KMS-11 (cell line): Measurements from ENCODE around the gene ESYT1.
A peak's percentile ranks its signal among the peaks of the same experiment; 100 is the strongest.

Experiments used
- H2AFZ ChIP-seq: fragments of 200-600 bp; sonication (generic); 2 replicates; pipeline ENCODE4 v1.6.1; 2016; ENCODE audit warnings: antibody characterized with exemption, mixed run types, low read depth
- H3K27ac ChIP-seq: fragments of 200-600 bp; sonication (generic); 2 replicates; pipeline ENCODE4 v1.6.1; 2016; ENCODE audit warnings: mild to moderate bottlenecking, mixed run types
- H3K27me3 ChIP-seq: fragments of 200-600 bp; sonication (generic); 2 replicates; pipeline ENCODE4 v1.6.1; 2017; ENCODE audit warnings: mild to moderate bottlenecking, low read depth, mixed run types, moderate library complexity; ENCODE audit not compliant: insufficient read depth
- H3K36me3 ChIP-seq: fragments of 200-600 bp; sonication (generic); 2 replicates; pipeline ENCODE4 v1.6.1; 2017; ENCODE audit warnings: mild to moderate bottlenecking, mixed run types; ENCODE audit not compliant: insufficient read depth
- H3K4me1 ChIP-seq: fragments of 200-600 bp; sonication (generic); 2 replicates; pipeline ENCODE4 v1.6.1; 2016; ENCODE audit warnings: mild to moderate bottlenecking, low read depth, mixed run types; ENCODE audit not compliant: poor library complexity, severe bottlenecking
- H3K4me2 ChIP-seq: fragments of 200-600 bp; sonication (generic); 2 replicates; pipeline ENCODE4 v1.7.0; 2016; ENCODE audit warnings: mild to moderate bottlenecking, mixed run types
- H3K4me3 ChIP-seq: fragments of 200-600 bp; sonication (generic); IDR thresholded peaks from 2 replicates; pipeline ENCODE4 v1.6.1; 2017; ENCODE audit warnings: low read depth, low read length, mixed read lengths; ENCODE audit not compliant: insufficient read depth
- H3K79me2 ChIP-seq: fragments of 200-600 bp; sonication (generic); 2 replicates; pipeline ENCODE4 v1.6.1; 2016; ENCODE audit warnings: low read depth, mixed run types; ENCODE audit not compliant: insufficient read depth
- H3K9ac ChIP-seq: fragments of 200-600 bp; sonication (generic); 2 replicates; pipeline ENCODE4 v1.6.1; 2016; ENCODE audit warnings: mild to moderate bottlenecking, mixed run types
- H4K20me1 ChIP-seq: fragments of 200-600 bp; sonication (generic); 2 replicates; pipeline ENCODE4 v1.6.1; 2016; ENCODE audit warnings: mild to moderate bottlenecking, mixed run types; ENCODE audit not compliant: insufficient read depth
- TF ChIP-seq, protein P1 (sequence below): fragments of 200-600 bp; sonication (generic); conservative IDR thresholded peaks from 2 replicates; pipeline ENCODE4 v1.6.1; 2017; ENCODE audit warnings: low read depth, mild to moderate bottlenecking, antibody characterized with exemption, low read length, moderate library complexity, mixed read lengths

Gene ESYT1

DNA sequence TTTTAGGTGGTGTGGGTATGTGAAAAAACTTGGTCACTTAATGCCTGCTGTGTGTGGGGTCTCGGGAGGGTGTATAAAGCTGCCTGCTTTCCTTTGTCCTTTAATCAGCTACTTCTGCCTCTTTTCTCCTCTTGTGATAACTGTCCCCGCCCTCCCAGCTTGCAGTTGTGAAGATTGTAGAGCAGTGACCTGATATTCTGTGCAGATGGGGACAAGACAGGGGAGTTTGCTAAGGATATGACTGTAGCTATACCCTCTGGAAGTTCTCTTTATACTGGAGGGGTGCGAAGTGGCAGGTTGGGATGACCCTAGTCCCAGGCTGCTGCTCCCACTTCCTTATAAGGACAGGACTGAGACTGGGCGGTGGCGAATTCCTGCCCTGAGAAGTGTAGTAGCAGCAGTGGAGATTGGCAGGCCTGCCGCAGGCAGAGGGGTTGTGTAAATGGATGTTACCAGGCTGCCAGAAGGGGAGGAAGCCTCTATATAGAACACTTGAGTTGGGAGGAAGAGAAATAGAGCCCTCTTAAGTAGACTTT, 30.9 kb downstream of the ESYT1 start:
- Histone ChIP-seq H2AFZ (no peak overlapping the region), H3K27ac (peak overlapping the region; percentile 69), H3K4me2 (peak overlapping the region; percentile 97), H4K20me1 (no peaks in the 10 kb centered on the region), H3K27me3 (no peaks in the 10 kb centered on the region), H3K9ac (peak overlapping the region; percentile 82), H3K4me3 (peak overlapping the region; percentile 92), H3K79me2 (peaks cover 35% of the 10 kb centered on the region), H3K36me3 (peaks cover 31% of the 10 kb centered on the region; the same call in 1 of the 2 replicates), H3K4me1 (peaks cover 40% of the 10 kb centered on the region)
- TF ChIP-seq, protein P1, sequence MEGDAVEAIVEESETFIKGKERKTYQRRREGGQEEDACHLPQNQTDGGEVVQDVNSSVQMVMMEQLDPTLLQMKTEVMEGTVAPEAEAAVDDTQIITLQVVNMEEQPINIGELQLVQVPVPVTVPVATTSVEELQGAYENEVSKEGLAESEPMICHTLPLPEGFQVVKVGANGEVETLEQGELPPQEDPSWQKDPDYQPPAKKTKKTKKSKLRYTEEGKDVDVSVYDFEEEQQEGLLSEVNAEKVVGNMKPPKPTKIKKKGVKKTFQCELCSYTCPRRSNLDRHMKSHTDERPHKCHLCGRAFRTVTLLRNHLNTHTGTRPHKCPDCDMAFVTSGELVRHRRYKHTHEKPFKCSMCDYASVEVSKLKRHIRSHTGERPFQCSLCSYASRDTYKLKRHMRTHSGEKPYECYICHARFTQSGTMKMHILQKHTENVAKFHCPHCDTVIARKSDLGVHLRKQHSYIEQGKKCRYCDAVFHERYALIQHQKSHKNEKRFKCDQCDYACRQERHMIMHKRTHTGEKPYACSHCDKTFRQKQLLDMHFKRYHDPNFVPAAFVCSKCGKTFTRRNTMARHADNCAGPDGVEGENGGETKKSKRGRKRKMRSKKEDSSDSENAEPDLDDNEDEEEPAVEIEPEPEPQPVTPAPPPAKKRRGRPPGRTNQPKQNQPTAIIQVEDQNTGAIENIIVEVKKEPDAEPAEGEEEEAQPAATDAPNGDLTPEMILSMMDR: 0 out of 2 replicates have a peak, but pooled peaks have one; percentile 16

GRCh38 chr12:56159482-56160192, 31.6 kb downstream of the ESYT1 start:
- peak overlapping the region; percentile 55 for H3K4me3 ChIP-seq
- H4K20me1 ChIP-seq: no peaks in the 10 kb centered on the region
- H2AFZ ChIP-seq: no peak overlapping the region
- peak overlapping the region; percentile 69; the same call in 1 of the 2 replicates for H3K27ac ChIP-seq
- H3K4me1 ChIP-seq: peaks cover 34% of the 10 kb centered on the region
- peaks cover 35% of the 10 kb centered on the region for H3K79me2 ChIP-seq
- peak overlapping the region; percentile 82; the same call in 1 of the 2 replicates for H3K9ac ChIP-seq
- TF ChIP-seq, protein P1: no peak
- H3K27me3 ChIP-seq: no peaks in the 10 kb centered on the region
- H3K36me3 ChIP-seq: peaks cover 31% of the 10 kb centered on the region; the same call in 1 of the 2 replicates
- peak overlapping the region; percentile 97 for H3K4me2 ChIP-seq

GRCh38 chr12:56160193-56160763, 32.2 kb downstream of the ESYT1 start:
- H3K9ac ChIP-seq: peak overlapping the region; percentile 82; the same call in 1 of the 2 replicates
- H3K79me2 ChIP-seq: peaks cover 35% of the 10 kb centered on the region
- peaks cover 34% of the 10 kb centered on the region for H3K4me1 ChIP-seq
- no peaks in the 10 kb centered on the region for H3K27me3 ChIP-seq
- no peak overlapping the region for H3K4me3 ChIP-seq
- H3K4me2 ChIP-seq: peak overlapping the region; percentile 97
- H4K20me1 ChIP-seq: no peaks in the 10 kb centered on the region
- no peak overlapping the region for H2AFZ ChIP-seq
- no peak overlapping the region; the same call in 1 of the 2 replicates for H3K27ac ChIP-seq
- TF ChIP-seq, protein P1: no peak
- peaks cover 31% of the 10 kb centered on the region; the same call in 1 of the 2 replicates for H3K36me3 ChIP-seq

DNA sequence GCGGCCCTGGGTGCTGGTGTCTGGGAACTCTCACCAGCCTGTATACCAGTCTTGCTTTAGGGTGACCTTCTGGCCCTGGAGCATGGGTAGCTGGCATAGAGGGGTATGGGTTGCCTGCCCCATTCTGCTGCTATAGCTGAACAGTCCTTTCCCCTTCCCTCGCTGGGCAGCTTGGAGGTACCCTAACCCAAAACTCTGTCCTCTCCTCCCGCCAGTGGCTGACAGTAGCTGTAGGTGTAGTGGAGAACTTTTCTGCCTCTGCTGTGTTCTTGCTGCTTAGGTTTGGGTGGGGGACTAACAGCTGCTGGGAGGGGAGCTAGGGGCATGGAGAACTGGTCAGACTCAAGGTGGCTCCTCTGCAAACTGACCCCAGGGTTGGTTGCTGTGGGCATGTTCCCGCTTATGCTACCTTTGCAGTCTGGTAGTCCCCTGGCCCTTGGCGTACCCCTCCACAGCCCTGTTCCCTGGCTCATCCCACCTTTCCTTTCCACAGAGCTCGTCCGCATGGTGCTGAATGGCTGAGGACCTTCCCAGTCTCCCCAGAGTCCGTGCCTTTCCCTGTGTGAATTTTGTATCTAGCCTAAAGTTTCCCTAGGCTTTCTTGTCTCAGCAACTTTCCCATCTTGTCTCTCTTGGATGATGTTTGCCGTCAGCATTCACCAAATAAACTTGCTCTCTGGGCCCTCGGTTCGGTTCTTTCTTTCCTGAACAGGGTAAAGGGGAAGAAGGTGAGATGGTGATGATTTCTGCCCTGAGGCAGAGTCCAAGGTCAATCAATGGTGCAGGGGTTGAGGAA, 33.0 kb downstream of the ESYT1 start:
- no peak overlapping the region for H2AFZ ChIP-seq
- H3K4me2 ChIP-seq: no peak overlapping the region; the same call in 1 of the 2 replicates
- H4K20me1 ChIP-seq: no peaks in the 10 kb centered on the region
- H3K4me3 ChIP-seq: no peak overlapping the region
- H3K27me3 ChIP-seq: no peaks in the 10 kb centered on the region
- peaks cover 31% of the 10 kb centered on the region; the same call in 1 of the 2 replicates for H3K36me3 ChIP-seq
- H3K9ac ChIP-seq: no peak overlapping the region
- peaks cover 35% of the 10 kb centered on the region for H3K79me2 ChIP-seq
- H3K4me1 ChIP-seq: peaks cover 34% of the 10 kb centered on the region
- H3K27ac ChIP-seq: no peak overlapping the region
- TF ChIP-seq, protein P1: peak; percentile 9; the same call in 1 of the 2 replicates
